ENCODE data around the gene ZNF76. TPM values are rescaled to one million over a fixed set of nuclear protein-coding genes. Genes with fewer than 3 reads are reported as not detected.

ZNF76 gene
- total and polyA plus RNA-seq, 7 donors: 17.9 to 37.3 (median 24.6) TPM

DNA sequence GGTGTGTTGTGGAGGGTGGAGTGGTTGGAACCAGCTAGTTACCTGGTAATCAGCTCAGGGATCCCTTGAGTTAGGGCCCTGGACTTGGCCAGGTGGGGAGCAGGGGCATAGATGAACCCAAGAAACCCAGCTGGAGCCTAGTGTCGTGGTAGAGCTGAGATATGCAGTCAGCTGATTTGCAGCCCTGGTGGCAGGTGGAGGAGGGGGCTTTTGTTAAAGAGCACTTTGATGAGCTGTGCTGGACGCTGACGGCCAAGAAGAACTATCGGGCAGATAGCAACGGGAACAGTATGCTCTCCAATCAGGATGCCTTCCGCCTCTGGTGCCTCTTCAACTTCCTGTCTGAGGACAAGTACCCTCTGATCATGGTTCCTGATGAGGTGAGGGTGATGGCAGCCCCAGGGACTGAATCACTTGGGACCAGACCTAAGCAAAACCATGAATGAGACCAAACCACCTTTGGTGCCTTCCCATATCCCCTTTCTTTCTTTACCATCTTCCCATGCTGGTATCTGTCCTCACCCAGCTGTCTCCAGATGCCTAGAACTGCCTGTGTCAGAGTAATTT lies 50.8 kb downstream of the ZNF76 start:
- H3K27ac ChIP-seq: no peak overlapping the region
- intact Hi-C loops (cut with DNase I): no loop called here
- DNase-seq: no peak
- H3K4me3 ChIP-seq: no peak overlapping the region
- H3K36me3 ChIP-seq (ENCODE audit: insufficient read depth in 1 of 2, low read depth in 1 of 2): no peaks in the 10 kb centered on the region
- TF ChIP-seq, protein P1, sequence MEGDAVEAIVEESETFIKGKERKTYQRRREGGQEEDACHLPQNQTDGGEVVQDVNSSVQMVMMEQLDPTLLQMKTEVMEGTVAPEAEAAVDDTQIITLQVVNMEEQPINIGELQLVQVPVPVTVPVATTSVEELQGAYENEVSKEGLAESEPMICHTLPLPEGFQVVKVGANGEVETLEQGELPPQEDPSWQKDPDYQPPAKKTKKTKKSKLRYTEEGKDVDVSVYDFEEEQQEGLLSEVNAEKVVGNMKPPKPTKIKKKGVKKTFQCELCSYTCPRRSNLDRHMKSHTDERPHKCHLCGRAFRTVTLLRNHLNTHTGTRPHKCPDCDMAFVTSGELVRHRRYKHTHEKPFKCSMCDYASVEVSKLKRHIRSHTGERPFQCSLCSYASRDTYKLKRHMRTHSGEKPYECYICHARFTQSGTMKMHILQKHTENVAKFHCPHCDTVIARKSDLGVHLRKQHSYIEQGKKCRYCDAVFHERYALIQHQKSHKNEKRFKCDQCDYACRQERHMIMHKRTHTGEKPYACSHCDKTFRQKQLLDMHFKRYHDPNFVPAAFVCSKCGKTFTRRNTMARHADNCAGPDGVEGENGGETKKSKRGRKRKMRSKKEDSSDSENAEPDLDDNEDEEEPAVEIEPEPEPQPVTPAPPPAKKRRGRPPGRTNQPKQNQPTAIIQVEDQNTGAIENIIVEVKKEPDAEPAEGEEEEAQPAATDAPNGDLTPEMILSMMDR (IDR thresholded peaks at IDR 0.05): no peak
- no peaks in the 10 kb centered on the region for H3K4me1 ChIP-seq
- WGBS, 3 donors: 78 to 84% (median 80%) methylated on average over 6 of the region's 6 CpGs
- no peaks in the 10 kb centered on the region for H3K9me3 ChIP-seq
- H3K27me3 ChIP-seq (ENCODE audit: insufficient read depth in 3 of 3, low read length in 2 of 3): no peaks in the 10 kb centered on the region
- no peak for ATAC-seq

DNA sequence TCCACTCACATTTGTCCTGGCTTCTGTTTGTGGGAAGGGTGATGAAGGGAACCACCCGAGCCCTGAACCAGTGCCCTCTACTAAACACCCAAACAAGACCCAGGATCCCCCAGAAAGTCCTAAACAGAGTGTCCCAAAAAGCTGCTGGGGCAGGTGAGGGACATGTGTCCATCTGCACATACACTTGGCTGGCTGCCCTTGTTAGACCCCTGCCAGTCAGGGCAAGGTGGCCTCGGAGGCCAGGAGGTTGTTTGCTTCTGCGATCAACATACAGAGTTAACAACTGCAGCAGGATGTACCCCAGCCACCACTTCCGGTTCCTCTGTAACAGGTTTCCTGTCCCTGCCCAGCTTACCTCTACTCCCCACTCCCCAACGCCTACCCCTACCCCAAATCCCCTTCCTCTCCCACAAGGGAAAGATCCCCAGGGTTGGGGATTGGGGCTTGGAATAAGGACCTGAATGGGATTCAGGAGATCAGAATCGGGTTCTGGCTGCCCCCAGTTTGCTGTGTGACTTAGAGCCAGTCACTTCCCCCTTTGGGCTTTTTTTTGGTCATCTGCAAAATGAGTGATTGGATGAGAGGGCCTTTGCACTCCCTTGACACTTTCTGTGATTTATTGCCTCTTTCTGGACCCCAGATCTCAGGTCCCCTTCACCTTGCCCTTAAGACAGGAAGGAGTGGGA lies 52.0 kb downstream of the ZNF76 start:
- no peaks in the 10 kb centered on the region for H3K4me1 ChIP-seq
- intact Hi-C loops (cut with DNase I): no loop called here
- H3K9me3 ChIP-seq: no peaks in the 10 kb centered on the region
- WGBS, 3 donors: 70 to 84% (median 74%) methylated on average over 6 of the region's 6 CpGs
- H3K36me3 ChIP-seq (ENCODE audit: insufficient read depth in 1 of 2, low read depth in 1 of 2): no peaks in the 10 kb centered on the region
- no peak overlapping the region for H3K4me3 ChIP-seq
- TF ChIP-seq, protein P1 (IDR thresholded peaks at IDR 0.05): no peak
- no peak overlapping the region for H3K27ac ChIP-seq
- ATAC-seq: no peak
- no peak for DNase-seq
- H3K27me3 ChIP-seq (ENCODE audit: insufficient read depth in 3 of 3, low read length in 2 of 3): no peaks in the 10 kb centered on the region

DNA sequence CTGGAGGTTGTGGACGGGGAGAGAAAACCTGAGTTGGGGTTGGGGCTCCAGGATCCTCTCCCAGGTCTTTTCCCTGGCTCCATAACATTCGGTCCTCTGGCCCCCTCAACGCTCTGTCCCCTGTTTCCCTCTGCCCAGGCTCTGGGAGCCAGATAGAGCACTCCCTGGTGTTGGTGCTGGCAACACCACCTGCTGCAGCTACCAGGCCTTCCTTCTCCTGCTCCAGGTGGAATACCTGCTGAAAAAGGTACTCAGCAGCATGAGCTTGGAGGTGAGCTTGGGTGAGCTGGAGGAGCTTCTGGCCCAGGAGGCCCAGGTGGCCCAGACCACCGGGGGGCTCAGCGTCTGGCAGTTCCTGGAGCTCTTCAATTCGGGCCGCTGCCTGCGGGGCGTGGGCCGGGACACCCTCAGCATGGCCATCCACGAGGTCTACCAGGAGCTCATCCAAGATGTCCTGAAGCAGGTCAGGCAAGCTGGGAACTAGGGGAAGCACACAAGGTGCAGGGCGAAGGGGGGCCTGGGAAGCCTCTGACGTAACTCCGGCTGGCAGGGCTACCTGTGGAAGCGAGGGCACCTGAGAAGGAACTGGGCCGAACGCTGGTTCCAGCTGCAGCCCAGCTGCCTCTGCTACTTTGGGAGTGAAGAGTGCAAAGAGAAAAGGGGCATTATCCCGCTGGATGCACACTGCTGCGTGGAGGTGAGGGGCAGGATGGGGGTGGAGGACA lies 52.7 kb downstream of the ZNF76 start:
- H3K36me3 ChIP-seq (ENCODE audit: insufficient read depth in 1 of 2, low read depth in 1 of 2): no peaks in the 10 kb centered on the region
- H3K9me3 ChIP-seq: no peaks in the 10 kb centered on the region
- ATAC-seq: no peak
- WGBS, 3 donors: 90 to 95% (median 93%) methylated on average over 19 of the region's 19 CpGs
- no peak overlapping the region for H3K4me3 ChIP-seq
- no peaks in the 10 kb centered on the region for H3K4me1 ChIP-seq
- no peak overlapping the region for H3K27ac ChIP-seq
- TF ChIP-seq, protein P1 (IDR thresholded peaks at IDR 0.05): no peak
- no peak for DNase-seq
- H3K27me3 ChIP-seq (ENCODE audit: insufficient read depth in 3 of 3, low read length in 2 of 3): no peaks in the 10 kb centered on the region
- intact Hi-C loops (cut with DNase I): no loop called here

DNA sequence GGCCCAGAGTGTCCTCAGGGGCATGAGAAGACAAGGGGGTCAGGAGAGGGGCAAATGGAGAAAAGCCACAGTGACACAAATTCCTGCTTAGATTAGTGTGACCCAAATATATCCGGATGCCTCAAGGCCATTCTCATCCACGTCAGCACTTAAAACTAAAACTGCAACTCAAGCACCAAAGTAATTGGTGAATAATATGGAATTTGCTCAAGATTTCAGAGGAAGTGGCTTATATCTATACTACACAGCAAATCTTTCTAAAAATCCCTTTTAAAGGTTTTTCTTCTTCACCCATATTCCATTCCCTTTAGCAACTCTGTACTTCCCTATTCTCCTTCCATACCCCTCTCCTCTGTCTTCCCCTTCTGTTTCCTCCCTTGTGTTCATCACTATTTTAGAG lies 53.3 kb downstream of the ZNF76 start:
- no peaks in the 10 kb centered on the region for H3K9me3 ChIP-seq
- no peaks in the 10 kb centered on the region for H3K27me3 ChIP-seq (ENCODE audit: insufficient read depth in 3 of 3, low read length in 2 of 3)
- DNase-seq (no peak), ATAC-seq (no peak)
- intact Hi-C loops (cut with DNase I): no loop called here
- no peaks in the 10 kb centered on the region for H3K36me3 ChIP-seq (ENCODE audit: insufficient read depth in 1 of 2, low read depth in 1 of 2)
- no peak overlapping the region for H3K4me3 ChIP-seq
- 47 to 53% (median 47%) methylated on average over 2 of the region's 2 CpGs for WGBS, 3 donors
- TF ChIP-seq, protein P1 (IDR thresholded peaks at IDR 0.05): no peak
- no peak overlapping the region for H3K27ac ChIP-seq
- H3K4me1 ChIP-seq: peaks cover 3% of the 10 kb centered on the region

Data from psoas muscle (tissue), 8 donors.